Trophoblast cell (in vitro differentiated cells and primary cell): ENCODE results near the gene C1orf216.
"Not testable (repeated sequence)": the region's sequence is repeated elsewhere in the genome, so short reads cannot be mapped to it uniquely, and the experiment has no call there.

Experiments used
- DNase-seq, 2 donors: peaks; one replicate each; pipeline ENCODE4 v3.0.0-alpha.2; 2016
- H2AFZ ChIP-seq: 2 replicates; pipeline ENCODE4 v1.6.1; 2013; ENCODE audit warnings: low read length, moderate library complexity, mild to moderate bottlenecking; ENCODE audit not compliant: insufficient read depth, poor library complexity
- H2AK5ac ChIP-seq: 2 replicates; pipeline ENCODE4 v1.6.1; 2013; ENCODE audit warnings: mild to moderate bottlenecking, low read length
- H2BK120ac ChIP-seq: 2 replicates; pipeline ENCODE4 v1.6.1; 2013; ENCODE audit warnings: low read length, mild to moderate bottlenecking, moderate library complexity; ENCODE audit not compliant: insufficient read depth, poor library complexity
- H2BK12ac ChIP-seq: 2 replicates; pipeline ENCODE4 v1.6.1; 2013; ENCODE audit warnings: mild to moderate bottlenecking, low read length, moderate library complexity
- H2BK5ac ChIP-seq: 2 replicates; pipeline ENCODE4 v1.6.1; 2013; ENCODE audit warnings: low read length, low read depth, moderate library complexity, mild to moderate bottlenecking; ENCODE audit not compliant: poor library complexity
- H3K14ac ChIP-seq: 2 replicates; pipeline ENCODE4 v1.6.1; 2013; ENCODE audit warnings: mild to moderate bottlenecking, low read length
- H3K18ac ChIP-seq: 2 replicates; pipeline ENCODE4 v1.6.1; 2013; ENCODE audit warnings: mild to moderate bottlenecking, low read length
- H3K23ac ChIP-seq: 2 replicates; pipeline ENCODE4 v1.6.1; 2013; ENCODE audit warnings: low read length
- H3K27ac ChIP-seq: 2 replicates; pipeline ENCODE4 v1.5.1; 2013; ENCODE audit warnings: low read depth, mild to moderate bottlenecking, inconsistent platforms, low read length, moderate library complexity
- H3K27me3 ChIP-seq: 2 replicates; pipeline ENCODE4 v1.6.1; 2013; ENCODE audit warnings: inconsistent platforms, mild to moderate bottlenecking, low read length, moderate library complexity; ENCODE audit not compliant: insufficient read depth
- H3K36me3 ChIP-seq, 2 experiments: 1 replicate in 1 of 2; 2 replicates in 1 of 2; pipeline ENCODE4 v1.6.1; 2013; ENCODE audit warnings: low read length in 2 of 2, mild to moderate bottlenecking in 2 of 2, moderate library complexity in 1 of 2; ENCODE audit not compliant: insufficient read depth in 2 of 2, control insufficient read depth in 1 of 2
- H3K4ac ChIP-seq: 2 replicates; pipeline ENCODE4 v1.6.1; 2013; ENCODE audit warnings: low read depth, mild to moderate bottlenecking, low read length, moderate library complexity
- H3K4me1 ChIP-seq, 2 experiments: 1 replicate in 1 of 2; 2 replicates in 1 of 2; pipeline ENCODE4 v1.6.1; 2013; ENCODE audit warnings: low read length in 2 of 2, mild to moderate bottlenecking in 2 of 2, moderate library complexity in 1 of 2; ENCODE audit not compliant: insufficient read depth in 2 of 2, control insufficient read depth in 1 of 2
- H3K4me2 ChIP-seq: 2 replicates; pipeline ENCODE4 v1.6.1; 2013; ENCODE audit warnings: inconsistent platforms, mild to moderate bottlenecking, low read length, moderate library complexity
- H3K4me3 ChIP-seq: 2 replicates; pipeline ENCODE4 v1.5.1; 2013; ENCODE audit warnings: mild to moderate bottlenecking, low read depth, low read length, inconsistent platforms
- H3K79me1 ChIP-seq: one replicate; pipeline ENCODE4 v1.6.1; 2013; ENCODE audit warnings: low read length
- H3K79me2 ChIP-seq: 2 replicates; pipeline ENCODE4 v1.6.1; 2013; ENCODE audit warnings: low read length, mild to moderate bottlenecking; ENCODE audit not compliant: control insufficient read depth, insufficient read depth, poor library complexity
- H3K9ac ChIP-seq: 2 replicates; pipeline ENCODE4 v1.6.1; 2013; ENCODE audit warnings: mild to moderate bottlenecking, low read length
- H3K9me3 ChIP-seq: 2 replicates; pipeline ENCODE4 v1.6.1; 2013; ENCODE audit warnings: low read depth, mild to moderate bottlenecking, control low read depth, inconsistent platforms, low read length; ENCODE audit not compliant: insufficient read depth
- H4K12ac ChIP-seq: 2 replicates; pipeline ENCODE4 v1.6.1; 2013; ENCODE audit warnings: low read depth, mild to moderate bottlenecking, low read length, moderate library complexity
- H4K8ac ChIP-seq: 2 replicates; pipeline ENCODE4 v1.6.1; 2013; ENCODE audit warnings: low read depth, mild to moderate bottlenecking, low read length, moderate library complexity
- H4K91ac ChIP-seq: one replicate; pipeline ENCODE4 v1.6.1; 2013; ENCODE audit warnings: low read depth, mild to moderate bottlenecking, low read length, moderate library complexity
- WGBS: extraction: QIAGEN DNeasy Blood & Tissue Kit; methylation state at CpG from one replicate; pipeline ENCODE4 v1.1.7; 2013; ENCODE audit warnings: missing lambda C conversion rate; ENCODE audit not compliant: insufficient read length, insufficient coverage; ENCODE audit errors: extremely low coverage; 5-methylcytosine and 5-hydroxymethylcytosine counted together

C1orf216 gene

DNA sequence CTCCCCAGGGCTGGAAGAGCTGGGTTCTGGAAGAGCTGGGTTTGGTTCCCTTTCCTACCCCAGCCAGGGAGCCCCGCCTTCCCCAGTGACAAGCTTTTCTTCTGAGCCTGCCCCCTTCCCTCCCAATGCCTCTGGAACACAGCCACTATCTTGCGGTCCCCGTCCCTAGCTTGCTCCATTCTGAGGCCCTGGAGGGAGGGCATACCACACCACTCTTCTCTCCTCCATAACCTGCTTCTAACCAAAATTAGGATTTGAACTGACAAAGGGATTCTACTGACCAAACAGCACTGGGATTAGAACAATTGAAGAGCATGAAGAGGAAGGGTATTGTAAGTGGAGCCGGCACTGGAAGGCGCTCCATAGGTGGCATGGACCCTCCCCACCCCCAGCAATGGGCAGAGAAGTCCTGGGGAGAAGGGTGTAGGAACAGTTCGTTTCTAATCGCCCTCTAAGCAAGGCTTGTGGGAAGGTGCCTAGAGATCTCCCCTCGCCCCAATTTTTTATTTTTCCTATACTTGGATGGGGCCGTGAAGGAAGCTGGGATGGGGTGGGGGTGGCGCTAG is 690 bp downstream of the C1orf216 start:
- Histone ChIP-seq H2AFZ (peak overlapping the region; percentile 90), H3K27ac (no peak overlapping the region), H3K9ac (peak overlapping the region; percentile 78), H3K79me2 (peaks cover 6% of the 10 kb centered on the region), H3K23ac (no peak overlapping the region), H3K14ac (peak overlapping the region; percentile 76), H3K4ac (peak overlapping the region; percentile 41), H3K4me2 (peak overlapping the region; percentile 92), H3K4me3 (peak overlapping the region; percentile 79), H2BK5ac (peak overlapping the region; percentile 54), H3K27me3 (no peaks in the 10 kb centered on the region), H3K36me3 (peaks cover 8 to 18% of the 10 kb centered on the region in 2 experiments), H3K4me1 (peaks cover 0 to 5% of the 10 kb centered on the region in 2 experiments), H4K91ac (peak overlapping the region; percentile 75), H2AK5ac (no peak overlapping the region), H4K8ac (peak overlapping the region; percentile 83), H3K9me3 (no peaks in the 10 kb centered on the region), H2BK120ac (peak overlapping the region; percentile 77), H3K79me1 (peaks cover 12% of the 10 kb centered on the region), H2BK12ac (no peak overlapping the region), H3K18ac (peak overlapping the region; percentile 85), H4K12ac (peak overlapping the region; percentile 88)
- DNase-seq = peak; percentile 18 to 29
- no CpG with 5 or more reads among the region's 10 CpGs for WGBS

DNA sequence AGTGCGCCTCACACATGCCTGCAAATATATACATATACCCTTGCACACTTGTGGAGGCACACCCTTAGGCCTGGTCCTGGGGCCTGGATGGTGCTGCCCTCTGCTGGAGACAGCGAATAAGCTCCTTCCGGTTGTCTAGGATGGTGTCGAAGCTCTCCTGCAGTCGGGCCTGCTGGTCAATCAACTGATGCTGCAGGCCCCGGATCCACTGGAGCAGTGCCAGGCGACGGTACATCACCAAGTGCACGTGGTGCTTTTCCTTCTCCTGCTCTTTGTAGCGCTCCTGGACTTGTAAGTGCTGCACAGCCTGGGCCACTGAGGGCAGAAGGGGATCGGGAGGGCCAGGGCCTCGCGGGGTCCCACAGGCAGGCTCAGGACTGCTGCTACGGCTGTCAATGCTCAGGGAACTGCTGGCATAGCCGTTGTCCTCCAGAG is 3.1 kb downstream of the C1orf216 start:
- H3K4me1 ChIP-seq = peaks cover 0 to 5% of the 10 kb centered on the region in 2 experiments
- H3K18ac ChIP-seq = no peak overlapping the region
- H2BK12ac ChIP-seq = no peak overlapping the region
- no peak overlapping the region for H4K91ac ChIP-seq
- no peak overlapping the region for H3K27ac ChIP-seq
- no peak overlapping the region for H4K8ac ChIP-seq
- H2AK5ac ChIP-seq = no peak overlapping the region
- H4K12ac ChIP-seq = no peak overlapping the region
- H3K36me3 ChIP-seq = peaks cover 8 to 18% of the 10 kb centered on the region in 2 experiments
- no peak overlapping the region for H3K4ac ChIP-seq
- no peak overlapping the region for H3K9ac ChIP-seq
- H3K14ac ChIP-seq = no peak overlapping the region
- peaks cover 6% of the 10 kb centered on the region for H3K79me2 ChIP-seq
- peaks cover 12% of the 10 kb centered on the region for H3K79me1 ChIP-seq
- H2BK120ac ChIP-seq = no peak overlapping the region
- no peaks in the 10 kb centered on the region for H3K9me3 ChIP-seq
- no peak overlapping the region for H2BK5ac ChIP-seq
- no peaks in the 10 kb centered on the region for H3K27me3 ChIP-seq
- no peak overlapping the region for H3K23ac ChIP-seq
- peak; percentile 66 to 87 for DNase-seq
- H2AFZ ChIP-seq = no peak overlapping the region
- H3K4me3 ChIP-seq = no peak overlapping the region
- no CpG with 5 or more reads among the region's 15 CpGs for WGBS
- no peak overlapping the region for H3K4me2 ChIP-seq

DNA sequence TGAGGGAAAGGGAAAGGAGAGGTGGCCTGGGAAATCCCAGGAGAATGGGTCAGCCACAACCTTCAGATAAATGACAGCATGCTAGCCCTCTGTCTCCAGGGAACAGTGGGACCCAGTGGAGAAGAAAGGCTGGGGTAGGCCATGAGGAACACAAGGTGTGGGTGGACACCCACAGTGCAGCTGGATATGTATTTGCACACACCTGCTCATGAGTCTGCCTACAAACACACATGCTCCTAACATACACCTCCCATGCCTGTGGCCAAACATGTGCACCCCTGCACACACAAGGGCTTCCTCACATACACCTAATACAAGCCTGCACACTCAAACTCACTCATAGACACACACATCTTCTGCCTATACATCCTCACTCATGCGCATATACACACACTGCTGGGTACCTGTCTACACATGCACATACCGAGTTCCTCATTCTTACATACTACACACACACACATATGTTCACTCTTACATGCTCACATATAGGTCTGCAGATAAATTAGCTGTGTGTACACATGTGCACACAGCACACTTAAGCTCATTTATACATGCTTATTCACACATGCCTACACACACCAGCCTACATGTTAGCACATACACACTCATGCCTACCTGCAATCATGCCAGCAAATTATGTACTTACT is 3.6 kb downstream of the C1orf216 start:
- H3K4me1 ChIP-seq = peaks cover 0 to 5% of the 10 kb centered on the region in 2 experiments
- no peak for DNase-seq
- no peak overlapping the region for H3K23ac ChIP-seq
- H2BK120ac ChIP-seq = no peak overlapping the region
- H3K27ac ChIP-seq = no peak overlapping the region
- peaks cover 6% of the 10 kb centered on the region for H3K79me2 ChIP-seq
- no peak overlapping the region for H2BK12ac ChIP-seq
- H3K36me3 ChIP-seq = peaks cover 8 to 18% of the 10 kb centered on the region in 2 experiments
- H3K27me3 ChIP-seq = no peaks in the 10 kb centered on the region
- no peak overlapping the region for H4K91ac ChIP-seq
- no peak overlapping the region for H3K4ac ChIP-seq
- no peak overlapping the region for H2AFZ ChIP-seq
- no peak overlapping the region for H2AK5ac ChIP-seq
- no peak overlapping the region for H4K12ac ChIP-seq
- H3K9ac ChIP-seq = no peak overlapping the region
- no peak overlapping the region for H2BK5ac ChIP-seq
- no peak overlapping the region for H4K8ac ChIP-seq
- no peak overlapping the region for H3K4me2 ChIP-seq
- no peak overlapping the region for H3K14ac ChIP-seq
- no CpG with 5 or more reads among the region's 2 CpGs for WGBS
- no peak overlapping the region for H3K18ac ChIP-seq
- H3K9me3 ChIP-seq = no peaks in the 10 kb centered on the region
- no peak overlapping the region for H3K4me3 ChIP-seq
- H3K79me1 ChIP-seq = peaks cover 12% of the 10 kb centered on the region

DNA sequence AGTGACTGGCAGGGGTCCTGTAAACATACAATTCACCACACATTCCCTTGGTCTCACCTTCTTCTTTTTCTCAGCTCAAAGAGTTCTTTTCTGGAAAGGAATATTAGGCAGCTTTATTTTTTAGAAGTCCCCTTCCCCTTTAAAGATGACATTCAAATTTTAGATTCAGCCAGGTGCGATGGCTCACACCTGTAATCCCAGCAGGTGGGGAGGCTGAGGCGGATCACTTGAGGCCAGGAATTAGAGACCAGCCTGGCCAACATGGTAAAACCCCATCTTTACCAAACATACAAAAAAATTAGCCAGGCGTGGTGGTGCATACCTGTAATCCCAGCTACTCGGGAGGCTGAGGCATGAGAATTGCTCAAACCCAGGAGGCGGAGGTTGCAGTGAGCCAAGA is 7.6 kb downstream of the C1orf216 start:
- no CpG with 5 or more reads among the region's 5 CpGs for WGBS
- H3K18ac ChIP-seq, H3K27me3 ChIP-seq, H2AK5ac ChIP-seq, DNase-seq, H3K23ac ChIP-seq, H3K79me1 ChIP-seq, H4K12ac ChIP-seq, H3K4me3 ChIP-seq, H2AFZ ChIP-seq, H2BK12ac ChIP-seq, H2BK5ac ChIP-seq, H3K79me2 ChIP-seq, H3K4ac ChIP-seq, H3K27ac ChIP-seq, H3K9me3 ChIP-seq, H3K9ac ChIP-seq, H3K4me2 ChIP-seq, H4K8ac ChIP-seq, H4K91ac ChIP-seq, H2BK120ac ChIP-seq, H3K14ac ChIP-seq: not testable (repeated sequence)
- H3K4me1 ChIP-seq = peaks cover 4 to 12% of the 10 kb centered on the region in 2 experiments
- H3K36me3 ChIP-seq = peaks cover 7 to 15% of the 10 kb centered on the region in 2 experiments
